ENCODE results near the gene STOML1. TPM values are rescaled to one million over a fixed set of nuclear protein-coding genes. Genes with fewer than 3 reads are reported as not detected.

STOML1 gene
- polyA plus RNA-seq, 1 donor (not counting 4 experiments of a cell fraction or from before 2014, with no cell fraction given) = 7.0 TPM

- H3K27ac ChIP-seq (ENCODE audit: control insufficient read depth, insufficient read depth, low read length) = no peak overlapping the region
- no peak overlapping the region for H3K4me3 ChIP-seq (ENCODE audit: control insufficient read depth in 2 of 3, extremely low read depth in 1 of 3, insufficient read depth in 2 of 3, low read depth in 1 of 3, low read length in 3 of 3)
- peaks cover 16% of the 10 kb centered on the region for H4K20me1 ChIP-seq (ENCODE audit: control insufficient read depth, extremely low read depth, insufficient read depth, low read length)
- no peaks in the 10 kb centered on the region for H3K9me3 ChIP-seq (ENCODE audit: control insufficient read depth, low read depth, low read length)
- no peak for FAIRE-seq
- peaks cover 40 to 41% of the 10 kb centered on the region in 2 experiments for H3K36me3 ChIP-seq (ENCODE audit: control insufficient read depth in 2 of 2, extremely low read depth in 1 of 2, insufficient read depth in 2 of 2, low read length in 2 of 2)
- H3K27me3 ChIP-seq (ENCODE audit: control insufficient read depth, extremely low read depth, insufficient read depth, low read length) = no peaks in the 10 kb centered on the region
- H3K9ac ChIP-seq (ENCODE audit: control insufficient read depth, extremely low read depth, insufficient read depth, low read length) = no peak overlapping the region
- DNase-seq (ENCODE audit: low read depth, low spot score) = no peak
- H3K4me2 ChIP-seq (ENCODE audit: control insufficient read depth, extremely low read depth, insufficient read depth, low read depth, low read length) = no peak overlapping the region
- H3K79me2 ChIP-seq (ENCODE audit: control insufficient read depth, insufficient read depth, low read length) = peaks cover 62% of the 10 kb centered on the region
- TF ChIP-seq EZH2 (IDR thresholded peaks at IDR 0.05; ENCODE audit: low read length) (no peak), CTCF (optimal IDR thresholded peaks at IDR 0.05 in 1 of 3, IDR thresholded peaks at IDR 0.05 in 1 of 3, conservative IDR thresholded peaks at IDR 0.05 in 1 of 3; ENCODE audit: extremely low read depth in 1 of 3, insufficient read depth in 2 of 3, low read length in 3 of 3) (no peak)
- dilution Hi-C loops (cut with MboI; ENCODE audit: extremely low pct_ligation_motif_present, low sequenced_read_pairs) = no loop called here
- H3K4me1 ChIP-seq (ENCODE audit: control insufficient read depth, extremely low read depth, insufficient read depth, low read length) = no peaks in the 10 kb centered on the region
- no peak overlapping the region for H2AFZ ChIP-seq (ENCODE audit: control insufficient read depth, low read length)
- H3K9me1 ChIP-seq (ENCODE audit: control insufficient read depth, extremely low read depth, insufficient read depth, low read length) = peaks cover 2% of the 10 kb centered on the region
Observed at GRCh38 chr15:74022706-74023470, 30.8 kb upstream of the STOML1 start.

- dilution Hi-C loops (cut with MboI; ENCODE audit: extremely low pct_ligation_motif_present, low sequenced_read_pairs) = no loop called here
- FAIRE-seq = no peak
- H3K27ac ChIP-seq (ENCODE audit: control insufficient read depth, insufficient read depth, low read length) = no peak overlapping the region
- H3K9ac ChIP-seq (ENCODE audit: control insufficient read depth, extremely low read depth, insufficient read depth, low read length) = no peak overlapping the region
- no peaks in the 10 kb centered on the region for H3K27me3 ChIP-seq (ENCODE audit: control insufficient read depth, extremely low read depth, insufficient read depth, low read length)
- no peaks in the 10 kb centered on the region for H3K4me1 ChIP-seq (ENCODE audit: control insufficient read depth, extremely low read depth, insufficient read depth, low read length)
- no peak overlapping the region for H3K4me2 ChIP-seq (ENCODE audit: control insufficient read depth, extremely low read depth, insufficient read depth, low read depth, low read length)
- DNase-seq (ENCODE audit: low read depth, low spot score) = no peak
- no peak overlapping the region for H2AFZ ChIP-seq (ENCODE audit: control insufficient read depth, low read length)
- no peaks in the 10 kb centered on the region for H3K9me3 ChIP-seq (ENCODE audit: control insufficient read depth, low read depth, low read length)
- TF ChIP-seq CTCF (optimal IDR thresholded peaks at IDR 0.05 in 1 of 3, IDR thresholded peaks at IDR 0.05 in 1 of 3, conservative IDR thresholded peaks at IDR 0.05 in 1 of 3; ENCODE audit: extremely low read depth in 1 of 3, insufficient read depth in 2 of 3, low read length in 3 of 3) (no peak), EZH2 (IDR thresholded peaks at IDR 0.05; ENCODE audit: low read length) (no peak)
- H3K36me3 ChIP-seq (ENCODE audit: control insufficient read depth in 2 of 2, extremely low read depth in 1 of 2, insufficient read depth in 2 of 2, low read length in 2 of 2) = peaks cover 26 to 32% of the 10 kb centered on the region in 2 experiments
- no peak overlapping the region for H3K4me3 ChIP-seq (ENCODE audit: control insufficient read depth in 2 of 3, extremely low read depth in 1 of 3, insufficient read depth in 2 of 3, low read depth in 1 of 3, low read length in 3 of 3)
- peaks cover 2% of the 10 kb centered on the region for H3K9me1 ChIP-seq (ENCODE audit: control insufficient read depth, extremely low read depth, insufficient read depth, low read length)
- H3K79me2 ChIP-seq (ENCODE audit: control insufficient read depth, insufficient read depth, low read length) = peaks cover 74% of the 10 kb centered on the region
- H4K20me1 ChIP-seq (ENCODE audit: control insufficient read depth, extremely low read depth, insufficient read depth, low read length) = peaks cover 19% of the 10 kb centered on the region
Observed at GRCh38 chr15:74019734-74020133, 27.6 kb upstream of the STOML1 start.
